Calu3 (cell line): ENCODE measurements around the gene GNG12. TPM values are rescaled to one million over a fixed set of nuclear protein-coding genes. Genes with fewer than 3 reads are reported as not detected.

Experiments used
- BruUV-seq: library from RNA; stranded (reverse); fragments of 400-500 nt; replicated peaks from 2 replicates; lab custom pipeline; 2021; lab: Mats Ljungman, UMichigan
- CTCF ChIA-PET: fragments of 300-600 bp; sonication (Branson Sonifier 250); formaldehyde crosslinking; loops from one replicate; lab custom pipeline; 2022; ENCODE audit warnings: antibody characterized with exemption; lab: Charles Lee
- DNase-seq: peaks from one replicate; pipeline ENCODE4 v3.0.0; 2022
- H3K27ac Mint-ChIP-seq: one replicate; pipeline ENCODE4 v1.8.0; 2022; ENCODE audit warnings: mixed read lengths; ENCODE audit not compliant: unreplicated experiment
- H3K27me3 Mint-ChIP-seq: one replicate; pipeline ENCODE4 v1.8.0; 2022; ENCODE audit warnings: mixed read lengths; ENCODE audit not compliant: unreplicated experiment
- H3K36me3 Mint-ChIP-seq: one replicate; pipeline ENCODE4 v1.8.0; 2022; ENCODE audit warnings: mild to moderate bottlenecking, moderate library complexity, mixed read lengths; ENCODE audit not compliant: insufficient read depth, unreplicated experiment
- H3K4me1 Mint-ChIP-seq: one replicate; pipeline ENCODE4 v1.8.0; 2022; ENCODE audit warnings: mild to moderate bottlenecking, low read depth, mixed read lengths; ENCODE audit not compliant: unreplicated experiment
- H3K4me3 Mint-ChIP-seq: one replicate; pipeline ENCODE4 v1.8.0; 2022; ENCODE audit warnings: mild to moderate bottlenecking, low read depth, moderate library complexity, mixed read lengths; ENCODE audit not compliant: unreplicated experiment
- H3K9me3 Mint-ChIP-seq: one replicate; pipeline ENCODE4 v1.8.0; 2022; ENCODE audit warnings: low read depth, mixed read lengths; ENCODE audit not compliant: unreplicated experiment
- CTCF ChIP-seq: fragments of 200-600 bp; IDR thresholded peaks from one replicate; pipeline ENCODE4 v1.8.0; 2022; ENCODE audit warnings: antibody characterized with exemption; ENCODE audit not compliant: unreplicated experiment
- intact Hi-C: fragments of 100-400 bp; cut with micrococcal nuclease; formaldehyde crosslinking; loops from one replicate; pipeline ENCODE4 v1.10.0; 2022; ENCODE audit not compliant: unreplicated experiment
- total RNA-seq: library from RNA; stranded (reverse); gene quantifications from 2 replicates; pipeline ENCODE4 v1.2.3, GENCODE V29; 2022

Gene GNG12
- total RNA-seq, 1 experiment from 2014 or later, result 85.6 TPM

- DNase-seq, result no peak
- intact Hi-C loops, result no loop called here
- Mint-ChIP-seq H3K36me3 (no peaks in the 10 kb centered on the region), H3K4me1 (peaks cover 46% of the 10 kb centered on the region), H3K9me3 (no peaks in the 10 kb centered on the region), H3K27me3 (no peaks in the 10 kb centered on the region), H3K4me3 (no peak overlapping the region), H3K27ac (no peak overlapping the region)
- no peak for TF ChIP-seq CTCF
- CTCF ChIA-PET, result interaction anchor here (0.6 kb wide), 1 partner anchor 33 kb away, joined by 3 read pairs; no protein-coding TSS in a partner anchor
- BruUV-seq, result no TSS peak
These were observed 28.6 kb downstream of the GNG12 start for GRCh38 chr1:67804710-67805109.

GRCh38 chr1:67803380-67804279 is 29.6 kb downstream of the GNG12 start:
- Mint-ChIP-seq H3K36me3 (no peaks in the 10 kb centered on the region), H3K4me1 (peaks cover 46% of the 10 kb centered on the region), H3K4me3 (no peak overlapping the region), H3K27ac (no peak overlapping the region), H3K9me3 (no peaks in the 10 kb centered on the region), H3K27me3 (no peaks in the 10 kb centered on the region)
- intact Hi-C loops, result no loop called here
- TF ChIP-seq CTCF, result no peak
- CTCF ChIA-PET, result no interaction called here
- no TSS peak for BruUV-seq
- no peak for DNase-seq

GRCh38 chr1:67802565-67802964 is 30.7 kb downstream of the GNG12 start:
- Mint-ChIP-seq H3K36me3 (peaks cover 6% of the 10 kb centered on the region), H3K27ac (peak overlapping the region; percentile 22), H3K27me3 (no peaks in the 10 kb centered on the region), H3K9me3 (no peaks in the 10 kb centered on the region), H3K4me1 (peaks cover 46% of the 10 kb centered on the region), H3K4me3 (no peak overlapping the region)
- DNase-seq, result no peak
- BruUV-seq, result no TSS peak
- no peak for TF ChIP-seq CTCF
- CTCF ChIA-PET, result interaction anchor here (0.6 kb wide), 1 partner anchor 39 kb away, joined by 4 read pairs; no protein-coding TSS in a partner anchor
- intact Hi-C loops, result no loop called here

GRCh38 chr1:67801903-67802302 is 31.4 kb downstream of the GNG12 start:
- Mint-ChIP-seq H3K4me1 (peaks cover 46% of the 10 kb centered on the region), H3K36me3 (peaks cover 7% of the 10 kb centered on the region), H3K9me3 (no peaks in the 10 kb centered on the region), H3K27me3 (no peaks in the 10 kb centered on the region), H3K4me3 (no peak overlapping the region), H3K27ac (no peak overlapping the region)
- TF ChIP-seq CTCF, result no peak
- no TSS peak for BruUV-seq
- DNase-seq, result no peak
- intact Hi-C loops, result no loop called here
- CTCF ChIA-PET, result no interaction called here
